Neuronal stem cell (in vitro differentiated cells): ENCODE data around the gene NTSR1.
A peak's percentile ranks its signal among the peaks of the same experiment; 100 is the strongest.

Experiments
- DNase-seq: peaks from one replicate; pipeline ENCODE4 v3.0.0-alpha.2; 2013; ENCODE audit warnings: low spot score
- H2AFZ ChIP-seq: one replicate; pipeline ENCODE4 v1.6.1; 2013; ENCODE audit warnings: mild to moderate bottlenecking, low read length, inconsistent platforms
- H2AK5ac ChIP-seq: 2 replicates; pipeline ENCODE4 v1.6.1; 2013; ENCODE audit warnings: low read depth, mild to moderate bottlenecking, inconsistent platforms, low read length, moderate library complexity, mixed read lengths
- H2BK120ac ChIP-seq: 2 replicates; pipeline ENCODE4 v1.6.1; 2013; ENCODE audit warnings: low read depth, mild to moderate bottlenecking, inconsistent platforms, low read length, moderate library complexity, mixed read lengths
- H2BK12ac ChIP-seq: one replicate; pipeline ENCODE4 v1.6.1; 2013; ENCODE audit warnings: low read length, inconsistent platforms
- H2BK15ac ChIP-seq: 2 replicates; pipeline ENCODE4 v1.6.1; 2013; ENCODE audit warnings: mild to moderate bottlenecking, low read length, inconsistent platforms, mixed read lengths
- H2BK5ac ChIP-seq: one replicate; pipeline ENCODE4 v1.6.1; 2013; ENCODE audit warnings: inconsistent platforms, mild to moderate bottlenecking, low read length, moderate library complexity
- H3K14ac ChIP-seq: one replicate; pipeline ENCODE4 v1.6.1; 2013; ENCODE audit warnings: low read length, inconsistent platforms
- H3K18ac ChIP-seq: 2 replicates; pipeline ENCODE4 v1.6.1; 2013; ENCODE audit warnings: low read length, inconsistent platforms
- H3K23ac ChIP-seq: 2 replicates; pipeline ENCODE4 v1.6.1; 2013; ENCODE audit warnings: low read depth, mild to moderate bottlenecking, mixed read lengths, low read length, inconsistent platforms; ENCODE audit not compliant: poor library complexity
- H3K27ac ChIP-seq: replicated peaks from 3 replicates; pipeline ENCODE4 v1.5.1; 2013; ENCODE audit warnings: low read length, inconsistent platforms
- H3K27me3 ChIP-seq, 3 experiments: 2 replicates each; pipeline ENCODE4 v1.6.1; 2013; ENCODE audit warnings: low read length in 3 of 3, mild to moderate bottlenecking in 2 of 3, inconsistent platforms in 1 of 3, low read depth in 1 of 3, mixed read lengths in 1 of 3, moderate library complexity in 1 of 3; ENCODE audit not compliant: control insufficient read depth in 3 of 3, insufficient read depth in 3 of 3
- H3K36me3 ChIP-seq, 2 donors: replicated peaks in 1 of 2; 2 replicates each; pipeline ENCODE4 v1.6.1; 2013; ENCODE audit warnings: low read length in 2 of 2; ENCODE audit not compliant: control insufficient read depth in 2 of 2, insufficient read depth in 2 of 2
- H3K4ac ChIP-seq: 2 replicates; pipeline ENCODE4 v1.6.1; 2013; ENCODE audit warnings: inconsistent platforms, mild to moderate bottlenecking, low read length, moderate library complexity
- H3K4me1 ChIP-seq, 2 donors: 1 replicate in 1 of 2; 2 replicates in 1 of 2; pipeline ENCODE4 v1.6.1; 2013; ENCODE audit warnings: low read length in 2 of 2, low read depth in 1 of 2; ENCODE audit not compliant: control insufficient read depth in 2 of 2, insufficient read depth in 1 of 2
- H3K4me2 ChIP-seq: one replicate; pipeline ENCODE4 v1.6.1; 2013; ENCODE audit warnings: mild to moderate bottlenecking, low read length, inconsistent platforms; ENCODE audit not compliant: insufficient read depth, poor library complexity, severe bottlenecking
- H3K4me3 ChIP-seq, 2 donors: 2 replicates each; pipeline ENCODE4 v1.5.1; 2013; ENCODE audit warnings: low read length in 2 of 2, mild to moderate bottlenecking in 2 of 2, inconsistent platforms in 1 of 2, moderate library complexity in 1 of 2
- H3K79me1 ChIP-seq: one replicate; pipeline ENCODE4 v1.6.1; 2013; ENCODE audit warnings: low read depth, mild to moderate bottlenecking, inconsistent platforms, low read length, moderate library complexity
- H3K9ac ChIP-seq: one replicate; pipeline ENCODE4 v1.6.1; 2013; ENCODE audit warnings: mild to moderate bottlenecking, low read depth, low read length, inconsistent platforms; ENCODE audit not compliant: poor library complexity
- H3K9me3 ChIP-seq, 2 donors: replicated peaks in 1 of 2; 2 replicates each; pipeline versions ENCODE3 to v1.6.1; 2013; ENCODE audit warnings: low read length in 2 of 2, mild to moderate bottlenecking in 2 of 2, inconsistent platforms in 1 of 2, low read depth in 1 of 2, mixed read lengths in 1 of 2, moderate library complexity in 1 of 2; ENCODE audit not compliant: control insufficient read depth in 2 of 2, insufficient read depth in 1 of 2
- H4K8ac ChIP-seq: one replicate; pipeline ENCODE4 v1.6.1; 2013; ENCODE audit warnings: low read depth, mild to moderate bottlenecking, inconsistent platforms, low read length, moderate library complexity
- H4K91ac ChIP-seq: one replicate; pipeline ENCODE4 v1.6.1; 2013; ENCODE audit warnings: low read length, low read depth, mild to moderate bottlenecking, inconsistent platforms; ENCODE audit not compliant: poor library complexity
- WGBS, 2 donors: extraction: QIAGEN DNeasy Blood & Tissue Kit; methylation state at CpG; one replicate each; pipeline ENCODE4 v1.1.7; 2013; ENCODE audit warnings: missing lambda C conversion rate in 2 of 2, mixed read lengths in 1 of 2; ENCODE audit not compliant: insufficient read length in 2 of 2, insufficient replicate concordance in 1 of 2; ENCODE audit errors: extremely low coverage in 2 of 2; 5-methylcytosine and 5-hydroxymethylcytosine counted together

NTSR1 gene

GRCh38 chr20:62705627-62706026 lies 3.0 kb upstream of the NTSR1 start:
- no peaks in the 10 kb centered on the region for H3K36me3 ChIP-seq
- no peak overlapping the region for H2BK120ac ChIP-seq
- peak overlapping the region; percentile 80 for H3K9ac ChIP-seq
- no peak overlapping the region for H2BK5ac ChIP-seq
- no peak overlapping the region for H3K4me2 ChIP-seq
- peaks cover 18 to 96% (median 32%) of the 10 kb centered on the region in 3 experiments for H3K27me3 ChIP-seq
- peak overlapping the region; percentile 74 for H3K18ac ChIP-seq
- no peak overlapping the region for H4K8ac ChIP-seq
- H3K23ac ChIP-seq = no peak overlapping the region
- WGBS, 2 donors = no CpG with 5 or more reads among the region's 16 CpGs
- H3K79me1 ChIP-seq = peaks cover 2% of the 10 kb centered on the region
- H3K9me3 ChIP-seq = peaks cover 0 to 7% of the 10 kb centered on the region in 2 donors
- no peak overlapping the region for H2BK12ac ChIP-seq
- no peak overlapping the region for H3K4ac ChIP-seq
- DNase-seq = no peak
- peak overlapping the region; percentile 71 for H3K14ac ChIP-seq
- no peak overlapping the region for H2AFZ ChIP-seq
- H2AK5ac ChIP-seq = peak overlapping the region; percentile 40
- no peak overlapping the region for H4K91ac ChIP-seq
- H3K27ac ChIP-seq = no peak overlapping the region
- H3K4me1 ChIP-seq = peaks cover 0 to 7% of the 10 kb centered on the region in 2 donors
- peak overlapping the region; percentile 69 for H2BK15ac ChIP-seq
- H3K4me3 ChIP-seq = no peak overlapping the region

- peaks cover 0 to 7% of the 10 kb centered on the region in 2 donors for H3K9me3 ChIP-seq
- no peak overlapping the region for H2BK120ac ChIP-seq
- H3K4me2 ChIP-seq = no peak overlapping the region
- no peak overlapping the region for H3K9ac ChIP-seq
- no peak overlapping the region for H2AFZ ChIP-seq
- H3K27me3 ChIP-seq = peaks cover 18 to 95% (median 37%) of the 10 kb centered on the region in 3 experiments
- no peak overlapping the region for H2BK5ac ChIP-seq
- no peak for DNase-seq
- no CpG with 5 or more reads among the region's 12 CpGs for WGBS, 2 donors
- peaks cover 0 to 7% of the 10 kb centered on the region in 2 donors for H3K4me1 ChIP-seq
- no peak overlapping the region for H3K4ac ChIP-seq
- peak overlapping the region; percentile 63 for H3K14ac ChIP-seq
- no peaks in the 10 kb centered on the region for H3K36me3 ChIP-seq
- peaks cover 2% of the 10 kb centered on the region for H3K79me1 ChIP-seq
- no peak overlapping the region for H3K4me3 ChIP-seq
- H4K8ac ChIP-seq = no peak overlapping the region
- peak overlapping the region; percentile 26 for H2BK15ac ChIP-seq
- H3K27ac ChIP-seq = no peak overlapping the region
- H2BK12ac ChIP-seq = no peak overlapping the region
- no peak overlapping the region for H3K23ac ChIP-seq
- H2AK5ac ChIP-seq = no peak overlapping the region
- H4K91ac ChIP-seq = no peak overlapping the region
- peak overlapping the region; percentile 48 for H3K18ac ChIP-seq
Measured at GRCh38 chr20:62706344-62706743, 2.3 kb upstream of the NTSR1 start.

- no peak overlapping the region for H2AK5ac ChIP-seq
- H3K18ac ChIP-seq = no peak overlapping the region
- no peak overlapping the region for H3K14ac ChIP-seq
- H3K79me1 ChIP-seq = peaks cover 2% of the 10 kb centered on the region
- no peak for DNase-seq
- no peak overlapping the region for H2BK15ac ChIP-seq
- no peak overlapping the region for H2BK5ac ChIP-seq
- H3K4me3 ChIP-seq = peak overlapping the region in 1 of 2 donors; percentile 11
- peaks cover 0 to 7% of the 10 kb centered on the region in 2 donors for H3K4me1 ChIP-seq
- H3K27ac ChIP-seq = no peak overlapping the region
- no peak overlapping the region for H2BK120ac ChIP-seq
- H3K4ac ChIP-seq = no peak overlapping the region
- H2BK12ac ChIP-seq = no peak overlapping the region
- H4K8ac ChIP-seq = no peak overlapping the region
- no peak overlapping the region for H3K9ac ChIP-seq
- H3K9me3 ChIP-seq = peaks cover 0 to 7% of the 10 kb centered on the region in 2 donors
- no peaks in the 10 kb centered on the region for H3K36me3 ChIP-seq
- no peak overlapping the region for H4K91ac ChIP-seq
- no peak overlapping the region for H3K4me2 ChIP-seq
- H3K23ac ChIP-seq = no peak overlapping the region
- peaks cover 18 to 94% (median 37%) of the 10 kb centered on the region in 3 experiments for H3K27me3 ChIP-seq
- no peak overlapping the region for H2AFZ ChIP-seq
- no CpG with 5 or more reads among the region's 12 CpGs for WGBS, 2 donors
Measured at GRCh38 chr20:62706857-62707256, 1.8 kb upstream of the NTSR1 start.

- H4K91ac ChIP-seq = no peak overlapping the region
- peaks cover 18 to 94% (median 37%) of the 10 kb centered on the region in 3 experiments for H3K27me3 ChIP-seq
- peaks cover under 1% of the 10 kb centered on the region for H3K79me1 ChIP-seq
- no CpG with 5 or more reads among the region's 16 CpGs for WGBS, 2 donors
- no peak overlapping the region for H3K4me3 ChIP-seq
- no peak overlapping the region for H2BK12ac ChIP-seq
- H4K8ac ChIP-seq = no peak overlapping the region
- peaks cover 0 to 7% of the 10 kb centered on the region in 2 donors for H3K9me3 ChIP-seq
- no peaks in the 10 kb centered on the region for H3K36me3 ChIP-seq
- H2AFZ ChIP-seq = no peak overlapping the region
- H3K14ac ChIP-seq = peak overlapping the region; percentile 21
- DNase-seq = no peak
- H3K9ac ChIP-seq = no peak overlapping the region
- H2AK5ac ChIP-seq = peak overlapping the region; percentile 69
- peak overlapping the region; percentile 33 for H3K18ac ChIP-seq
- H3K23ac ChIP-seq = no peak overlapping the region
- H2BK120ac ChIP-seq = no peak overlapping the region
- peaks cover 0 to 7% of the 10 kb centered on the region in 2 donors for H3K4me1 ChIP-seq
- no peak overlapping the region for H2BK5ac ChIP-seq
- H3K27ac ChIP-seq = no peak overlapping the region
- no peak overlapping the region for H3K4ac ChIP-seq
- no peak overlapping the region for H3K4me2 ChIP-seq
- H2BK15ac ChIP-seq = no peak overlapping the region
Measured at GRCh38 chr20:62707276-62707920, 1.2 kb upstream of the NTSR1 start.
